ENCODE measurements around the gene DOCK10. TPM values are rescaled to one million over a fixed set of nuclear protein-coding genes. Genes with fewer than 3 reads are reported as not detected.

The DOCK10 gene
- total RNA-seq, 1 experiment from 2014 or later, result 2.9 TPM

DNA sequence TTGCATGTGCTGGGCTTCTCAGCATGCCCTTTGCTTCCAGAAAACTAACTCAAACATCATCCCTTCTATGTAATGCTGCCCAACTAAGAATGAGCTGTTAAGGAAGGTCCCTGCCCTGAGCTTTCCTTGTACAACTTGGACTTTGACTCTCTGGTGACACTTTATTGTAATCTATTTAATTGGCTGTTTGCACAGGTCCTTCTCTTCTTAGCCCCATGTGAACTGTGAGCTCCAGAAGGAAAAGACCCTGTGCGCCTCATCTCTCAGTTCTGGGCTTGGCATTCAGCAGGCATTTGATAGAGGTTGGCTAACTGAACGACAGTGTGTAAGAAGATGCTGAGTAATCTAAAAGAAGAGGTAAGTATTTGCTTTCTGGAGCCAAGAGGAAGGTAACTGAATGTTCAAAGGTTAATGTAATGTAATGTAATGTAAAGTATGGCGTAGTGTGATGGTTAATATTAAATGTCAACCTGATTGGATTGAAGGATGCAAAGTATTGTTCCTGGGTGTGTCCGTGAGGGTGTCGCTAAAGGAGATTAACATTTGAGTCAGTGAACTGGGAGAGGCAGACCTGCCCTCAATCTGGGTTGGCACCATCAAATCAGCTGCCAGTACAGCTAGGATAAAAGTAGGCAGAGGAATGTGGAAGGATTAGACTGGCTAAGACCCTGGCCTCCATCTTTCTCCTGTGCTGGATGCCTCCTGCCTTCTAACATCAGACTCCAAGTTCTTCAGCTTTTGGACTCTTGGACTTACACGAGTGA is 265.3 kb downstream of the DOCK10 start:
- Mint-ChIP-seq H3K9me3 (no peaks in the 10 kb centered on the region), H3K4me3 (no peak overlapping the region), H3K4me1 (peaks cover 9% of the 10 kb centered on the region), H3K27me3 (ENCODE audit: low read depth) (no peaks in the 10 kb centered on the region), H3K27ac (no peak overlapping the region), H3K36me3 (no peaks in the 10 kb centered on the region)
- ATAC-seq, result no peak
- ChIA-PET CTCF (interaction anchor here (0.6 to 1.3 kb wide), 4 partner anchors 13 to 417 kb away, joined by 3 to 5 read pairs (median 3); no protein-coding TSS in a partner anchor), POLR2A (no interaction called here)
- DNase-seq (ENCODE audit: low spot score), result no peak
- TF ChIP-seq ZNF232 (CRISPR knock-in tag; IDR thresholded peaks at IDR 0.05), result no peak
- TF ChIP-seq NR2C2 (CRISPR knock-in tag; IDR thresholded peaks at IDR 0.05), result no peak
- TF ChIP-seq EMX1 (CRISPR knock-in tag; IDR thresholded peaks at IDR 0.05), result no peak
- no peak for TF ChIP-seq CREM (CRISPR knock-in tag; IDR thresholded peaks at IDR 0.05)
- TF ChIP-seq, protein P1, sequence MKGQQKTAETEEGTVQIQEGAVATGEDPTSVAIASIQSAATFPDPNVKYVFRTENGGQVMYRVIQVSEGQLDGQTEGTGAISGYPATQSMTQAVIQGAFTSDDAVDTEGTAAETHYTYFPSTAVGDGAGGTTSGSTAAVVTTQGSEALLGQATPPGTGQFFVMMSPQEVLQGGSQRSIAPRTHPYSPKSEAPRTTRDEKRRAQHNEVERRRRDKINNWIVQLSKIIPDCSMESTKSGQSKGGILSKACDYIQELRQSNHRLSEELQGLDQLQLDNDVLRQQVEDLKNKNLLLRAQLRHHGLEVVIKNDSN (CRISPR knock-in tag; IDR thresholded peaks at IDR 0.05), result no peak
- no peak for TF ChIP-seq GTF2I (CRISPR knock-in tag; conservative IDR thresholded peaks at IDR 0.05)
- no peak for TF ChIP-seq ETV6 (CRISPR knock-in tag; IDR thresholded peaks at IDR 0.05)
- TF ChIP-seq, protein P2, sequence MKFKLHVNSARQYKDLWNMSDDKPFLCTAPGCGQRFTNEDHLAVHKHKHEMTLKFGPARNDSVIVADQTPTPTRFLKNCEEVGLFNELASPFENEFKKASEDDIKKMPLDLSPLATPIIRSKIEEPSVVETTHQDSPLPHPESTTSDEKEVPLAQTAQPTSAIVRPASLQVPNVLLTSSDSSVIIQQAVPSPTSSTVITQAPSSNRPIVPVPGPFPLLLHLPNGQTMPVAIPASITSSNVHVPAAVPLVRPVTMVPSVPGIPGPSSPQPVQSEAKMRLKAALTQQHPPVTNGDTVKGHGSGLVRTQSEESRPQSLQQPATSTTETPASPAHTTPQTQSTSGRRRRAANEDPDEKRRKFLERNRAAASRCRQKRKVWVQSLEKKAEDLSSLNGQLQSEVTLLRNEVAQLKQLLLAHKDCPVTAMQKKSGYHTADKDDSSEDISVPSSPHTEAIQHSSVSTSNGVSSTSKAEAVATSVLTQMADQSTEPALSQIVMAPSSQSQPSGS (CRISPR knock-in tag; IDR thresholded peaks at IDR 0.05; ENCODE audit: borderline replicate concordance, low read depth), result no peak

DNA sequence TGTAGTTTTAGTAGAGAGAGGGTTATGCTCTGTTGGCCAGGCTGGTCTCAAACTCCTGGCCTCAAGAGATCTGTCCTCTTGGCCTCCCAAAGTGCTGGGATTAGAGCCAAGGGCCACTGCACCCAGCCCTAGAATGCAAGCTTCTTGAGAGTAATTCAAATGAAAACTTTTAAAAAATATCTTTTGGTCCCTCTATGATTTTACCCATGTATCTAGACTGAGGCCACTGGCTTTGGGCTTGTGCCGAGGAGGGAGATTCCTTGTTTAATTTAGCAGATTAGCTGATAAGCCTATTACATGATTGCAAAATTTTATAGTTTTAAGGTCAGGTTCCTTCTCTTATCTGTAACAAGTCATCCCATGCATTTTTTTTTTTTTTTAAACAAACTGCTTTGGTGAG is 266.6 kb downstream of the DOCK10 start:
- Mint-ChIP-seq H3K4me1 (peaks cover 9% of the 10 kb centered on the region), H3K4me3 (no peak overlapping the region), H3K36me3 (no peaks in the 10 kb centered on the region), H3K27ac (no peak overlapping the region), H3K9me3 (0 out of 2 replicates have a peak, but pooled peaks cover 1% of the 10 kb centered on the region), H3K27me3 (ENCODE audit: low read depth) (no peaks in the 10 kb centered on the region)
- no peak for DNase-seq (ENCODE audit: low spot score)
- ATAC-seq, result no peak
- POLR2A ChIA-PET, result no interaction called here
- CTCF ChIA-PET, result interaction anchor here (0.7 to 1.1 kb wide), 2 partner anchors 105 to 416 kb away, joined by 5 read pairs; no protein-coding TSS in a partner anchor
- TF ChIP-seq, protein P3, sequence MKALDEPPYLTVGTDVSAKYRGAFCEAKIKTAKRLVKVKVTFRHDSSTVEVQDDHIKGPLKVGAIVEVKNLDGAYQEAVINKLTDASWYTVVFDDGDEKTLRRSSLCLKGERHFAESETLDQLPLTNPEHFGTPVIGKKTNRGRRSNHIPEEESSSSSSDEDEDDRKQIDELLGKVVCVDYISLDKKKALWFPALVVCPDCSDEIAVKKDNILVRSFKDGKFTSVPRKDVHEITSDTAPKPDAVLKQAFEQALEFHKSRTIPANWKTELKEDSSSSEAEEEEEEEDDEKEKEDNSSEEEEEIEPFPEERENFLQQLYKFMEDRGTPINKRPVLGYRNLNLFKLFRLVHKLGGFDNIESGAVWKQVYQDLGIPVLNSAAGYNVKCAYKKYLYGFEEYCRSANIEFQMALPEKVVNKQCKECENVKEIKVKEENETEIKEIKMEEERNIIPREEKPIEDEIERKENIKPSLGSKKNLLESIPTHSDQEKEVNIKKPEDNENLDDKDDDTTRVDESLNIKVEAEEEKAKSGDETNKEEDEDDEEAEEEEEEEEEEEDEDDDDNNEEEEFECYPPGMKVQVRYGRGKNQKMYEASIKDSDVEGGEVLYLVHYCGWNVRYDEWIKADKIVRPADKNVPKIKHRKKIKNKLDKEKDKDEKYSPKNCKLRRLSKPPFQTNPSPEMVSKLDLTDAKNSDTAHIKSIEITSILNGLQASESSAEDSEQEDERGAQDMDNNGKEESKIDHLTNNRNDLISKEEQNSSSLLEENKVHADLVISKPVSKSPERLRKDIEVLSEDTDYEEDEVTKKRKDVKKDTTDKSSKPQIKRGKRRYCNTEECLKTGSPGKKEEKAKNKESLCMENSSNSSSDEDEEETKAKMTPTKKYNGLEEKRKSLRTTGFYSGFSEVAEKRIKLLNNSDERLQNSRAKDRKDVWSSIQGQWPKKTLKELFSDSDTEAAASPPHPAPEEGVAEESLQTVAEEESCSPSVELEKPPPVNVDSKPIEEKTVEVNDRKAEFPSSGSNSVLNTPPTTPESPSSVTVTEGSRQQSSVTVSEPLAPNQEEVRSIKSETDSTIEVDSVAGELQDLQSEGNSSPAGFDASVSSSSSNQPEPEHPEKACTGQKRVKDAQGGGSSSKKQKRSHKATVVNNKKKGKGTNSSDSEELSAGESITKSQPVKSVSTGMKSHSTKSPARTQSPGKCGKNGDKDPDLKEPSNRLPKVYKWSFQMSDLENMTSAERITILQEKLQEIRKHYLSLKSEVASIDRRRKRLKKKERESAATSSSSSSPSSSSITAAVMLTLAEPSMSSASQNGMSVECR (CRISPR knock-in tag; IDR thresholded peaks at IDR 0.05; ENCODE audit: borderline replicate concordance), result no peak
- TF ChIP-seq, protein P2 (CRISPR knock-in tag; IDR thresholded peaks at IDR 0.05; ENCODE audit: borderline replicate concordance, low read depth), result no peak
- TF ChIP-seq, protein P4, sequence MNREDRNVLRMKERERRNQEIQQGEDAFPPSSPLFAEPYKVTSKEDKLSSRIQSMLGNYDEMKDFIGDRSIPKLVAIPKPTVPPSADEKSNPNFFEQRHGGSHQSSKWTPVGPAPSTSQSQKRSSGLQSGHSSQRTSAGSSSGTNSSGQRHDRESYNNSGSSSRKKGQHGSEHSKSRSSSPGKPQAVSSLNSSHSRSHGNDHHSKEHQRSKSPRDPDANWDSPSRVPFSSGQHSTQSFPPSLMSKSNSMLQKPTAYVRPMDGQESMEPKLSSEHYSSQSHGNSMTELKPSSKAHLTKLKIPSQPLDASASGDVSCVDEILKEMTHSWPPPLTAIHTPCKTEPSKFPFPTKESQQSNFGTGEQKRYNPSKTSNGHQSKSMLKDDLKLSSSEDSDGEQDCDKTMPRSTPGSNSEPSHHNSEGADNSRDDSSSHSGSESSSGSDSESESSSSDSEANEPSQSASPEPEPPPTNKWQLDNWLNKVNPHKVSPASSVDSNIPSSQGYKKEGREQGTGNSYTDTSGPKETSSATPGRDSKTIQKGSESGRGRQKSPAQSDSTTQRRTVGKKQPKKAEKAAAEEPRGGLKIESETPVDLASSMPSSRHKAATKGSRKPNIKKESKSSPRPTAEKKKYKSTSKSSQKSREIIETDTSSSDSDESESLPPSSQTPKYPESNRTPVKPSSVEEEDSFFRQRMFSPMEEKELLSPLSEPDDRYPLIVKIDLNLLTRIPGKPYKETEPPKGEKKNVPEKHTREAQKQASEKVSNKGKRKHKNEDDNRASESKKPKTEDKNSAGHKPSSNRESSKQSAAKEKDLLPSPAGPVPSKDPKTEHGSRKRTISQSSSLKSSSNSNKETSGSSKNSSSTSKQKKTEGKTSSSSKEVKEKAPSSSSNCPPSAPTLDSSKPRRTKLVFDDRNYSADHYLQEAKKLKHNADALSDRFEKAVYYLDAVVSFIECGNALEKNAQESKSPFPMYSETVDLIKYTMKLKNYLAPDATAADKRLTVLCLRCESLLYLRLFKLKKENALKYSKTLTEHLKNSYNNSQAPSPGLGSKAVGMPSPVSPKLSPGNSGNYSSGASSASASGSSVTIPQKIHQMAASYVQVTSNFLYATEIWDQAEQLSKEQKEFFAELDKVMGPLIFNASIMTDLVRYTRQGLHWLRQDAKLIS (CRISPR knock-in tag; IDR thresholded peaks at IDR 0.05; ENCODE audit: borderline replicate concordance), result no peak
- TF ChIP-seq ELF4 (CRISPR knock-in tag; IDR thresholded peaks at IDR 0.05; ENCODE audit: low read depth) (no peak), CREM (CRISPR knock-in tag; IDR thresholded peaks at IDR 0.05) (no peak), ETV6 (CRISPR knock-in tag; IDR thresholded peaks at IDR 0.05) (no peak), SMAD3 (CRISPR knock-in tag; IDR thresholded peaks at IDR 0.05; ENCODE audit: borderline replicate concordance) (no peak), RORB (CRISPR knock-in tag; IDR thresholded peaks at IDR 0.05) (no peak), RELA (CRISPR knock-in tag; IDR thresholded peaks at IDR 0.05; ENCODE audit: borderline replicate concordance) (no peak), CREB1 (CRISPR knock-in tag; IDR thresholded peaks at IDR 0.05) (no peak), FOXP1 (CRISPR knock-in tag; IDR thresholded peaks at IDR 0.05; ENCODE audit: borderline replicate concordance) (no peak)
- TF ChIP-seq, protein P5, sequence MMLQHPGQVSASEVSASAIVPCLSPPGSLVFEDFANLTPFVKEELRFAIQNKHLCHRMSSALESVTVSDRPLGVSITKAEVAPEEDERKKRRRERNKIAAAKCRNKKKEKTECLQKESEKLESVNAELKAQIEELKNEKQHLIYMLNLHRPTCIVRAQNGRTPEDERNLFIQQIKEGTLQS (CRISPR knock-in tag; conservative IDR thresholded peaks at IDR 0.05), result no peak
- TF ChIP-seq, protein P6, sequence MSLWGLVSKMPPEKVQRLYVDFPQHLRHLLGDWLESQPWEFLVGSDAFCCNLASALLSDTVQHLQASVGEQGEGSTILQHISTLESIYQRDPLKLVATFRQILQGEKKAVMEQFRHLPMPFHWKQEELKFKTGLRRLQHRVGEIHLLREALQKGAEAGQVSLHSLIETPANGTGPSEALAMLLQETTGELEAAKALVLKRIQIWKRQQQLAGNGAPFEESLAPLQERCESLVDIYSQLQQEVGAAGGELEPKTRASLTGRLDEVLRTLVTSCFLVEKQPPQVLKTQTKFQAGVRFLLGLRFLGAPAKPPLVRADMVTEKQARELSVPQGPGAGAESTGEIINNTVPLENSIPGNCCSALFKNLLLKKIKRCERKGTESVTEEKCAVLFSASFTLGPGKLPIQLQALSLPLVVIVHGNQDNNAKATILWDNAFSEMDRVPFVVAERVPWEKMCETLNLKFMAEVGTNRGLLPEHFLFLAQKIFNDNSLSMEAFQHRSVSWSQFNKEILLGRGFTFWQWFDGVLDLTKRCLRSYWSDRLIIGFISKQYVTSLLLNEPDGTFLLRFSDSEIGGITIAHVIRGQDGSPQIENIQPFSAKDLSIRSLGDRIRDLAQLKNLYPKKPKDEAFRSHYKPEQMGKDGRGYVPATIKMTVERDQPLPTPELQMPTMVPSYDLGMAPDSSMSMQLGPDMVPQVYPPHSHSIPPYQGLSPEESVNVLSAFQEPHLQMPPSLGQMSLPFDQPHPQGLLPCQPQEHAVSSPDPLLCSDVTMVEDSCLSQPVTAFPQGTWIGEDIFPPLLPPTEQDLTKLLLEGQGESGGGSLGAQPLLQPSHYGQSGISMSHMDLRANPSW (CRISPR knock-in tag; conservative IDR thresholded peaks at IDR 0.05; ENCODE audit: low read depth), result no peak
